H1 (cell line): ENCODE data around the gene LBR. TPM values are rescaled to one million over a fixed set of nuclear protein-coding genes. Genes with fewer than 3 reads are reported as not detected.
"Not testable (repeated sequence)": the region's sequence is repeated elsewhere in the genome, so short reads cannot be mapped to it uniquely, and the experiment has no call there.

Experiments used
- CTCF ChIA-PET: fragments of 300-600 bp; sonication (Branson Sonifier 250); formaldehyde crosslinking; loops from one replicate; lab custom pipeline; 2021; ENCODE audit not compliant: partially characterized antibody; lab: Charles Lee
- POLR2A ChIA-PET: fragments of 300-600 bp; sonication (Branson Sonifier 250); formaldehyde crosslinking; loops from one replicate; lab custom pipeline; 2021; ENCODE audit warnings: inconsistent platforms; ENCODE audit not compliant: partially characterized antibody; lab: Charles Lee
- DNase-seq, 2 experiments: peaks; one replicate each; pipeline versions ENCODE4 v3.0.0 to v3.0.0-alpha.2; 2010 to 2022; ENCODE audit warnings: low spot score in 2 of 2, low read depth in 1 of 2, mixed read lengths in 1 of 2
- FAIRE-seq: peaks from 2 replicates; lab custom pipeline; 2011; peaks lifted over from hg19 to GRCh38; lab: Jason Lieb, UNC
- H2AFZ ChIP-seq: 2 replicates; pipeline ENCODE4 v1.8.1; 2012; ENCODE audit warnings: low read length, inconsistent platforms
- H2AK5ac ChIP-seq: 2 replicates; pipeline ENCODE4 v1.6.1; 2013; ENCODE audit warnings: low read depth, low read length
- H2BK120ac ChIP-seq: replicated peaks from 2 replicates; pipeline ENCODE3; 2013; ENCODE audit warnings: low read depth, low read length, inconsistent platforms
- H2BK12ac ChIP-seq: 2 replicates; pipeline ENCODE4 v1.6.1; 2013; ENCODE audit warnings: low read depth, low read length
- H2BK15ac ChIP-seq: 2 replicates; pipeline ENCODE4 v1.6.1; 2013; ENCODE audit warnings: low read length
- H2BK20ac ChIP-seq: 2 replicates; pipeline ENCODE4 v1.6.1; 2013; ENCODE audit warnings: low read length
- H2BK5ac ChIP-seq: 2 replicates; pipeline ENCODE4 v1.6.1; 2013; ENCODE audit warnings: low read depth, low read length
- H3K14ac ChIP-seq: 2 replicates; pipeline ENCODE4 v1.6.1; 2013; ENCODE audit warnings: inconsistent platforms; ENCODE audit not compliant: insufficient read length
- H3K18ac ChIP-seq: 2 replicates; pipeline ENCODE4 v1.6.1; 2013; ENCODE audit warnings: low read length; ENCODE audit errors: extremely low read depth
- H3K23ac ChIP-seq: 2 replicates; pipeline ENCODE4 v1.6.1; 2013; ENCODE audit warnings: inconsistent platforms; ENCODE audit not compliant: insufficient read length
- H3K23me2 ChIP-seq: 2 replicates; pipeline ENCODE4 v1.6.1; 2013; ENCODE audit warnings: low read depth, low read length
- H3K27ac ChIP-seq: 2 replicates; pipeline ENCODE4 v1.6.1; 2011; ENCODE audit warnings: low read depth, low read length, inconsistent platforms
- H3K27me3 ChIP-seq, 4 experiments: replicated peaks in 1 of 4; 1 replicate in 1 of 4; 2 replicates in 3 of 4; pipeline versions ENCODE4 v1.6.1 to v1.8.1; 2011 to 2013; ENCODE audit warnings: low read length in 3 of 4, mild to moderate bottlenecking in 3 of 4, inconsistent platforms in 2 of 4, mixed read lengths in 2 of 4, moderate library complexity in 1 of 4; ENCODE audit not compliant: control insufficient read depth in 3 of 4, insufficient read depth in 3 of 4; ENCODE audit errors: extremely low read depth in 1 of 4
- H3K36me3 ChIP-seq, 4 experiments: 2 replicates each; pipeline versions ENCODE4 v1.6.1 to v1.8.1; 2011 to 2013; ENCODE audit warnings: mild to moderate bottlenecking in 4 of 4, low read length in 3 of 4, moderate library complexity in 2 of 4, control low read depth in 1 of 4, inconsistent platforms in 1 of 4; ENCODE audit not compliant: insufficient read depth in 4 of 4, control insufficient read depth in 2 of 4
- H3K4ac ChIP-seq: replicated peaks from 2 replicates; pipeline ENCODE3; 2013; ENCODE audit warnings: low read length, low read depth, mixed read lengths, inconsistent platforms; ENCODE audit not compliant: insufficient read length
- H3K4me1 ChIP-seq, 4 experiments: replicated peaks in 1 of 4; 1 replicate in 1 of 4; 2 replicates in 3 of 4; pipeline versions ENCODE4 v1.6.1 to v1.8.1; 2011 to 2013; ENCODE audit warnings: low read length in 3 of 4, inconsistent platforms in 2 of 4, mixed read lengths in 1 of 4; ENCODE audit not compliant: insufficient read depth in 4 of 4, control insufficient read depth in 3 of 4
- H3K4me2 ChIP-seq, 2 experiments: 2 replicates each; pipeline versions ENCODE4 v1.6.1 to v1.8.1; 2011 to 2013; ENCODE audit warnings: low read depth in 2 of 2, low read length in 2 of 2, control low read depth in 1 of 2, inconsistent platforms in 1 of 2, mild to moderate bottlenecking in 1 of 2; ENCODE audit not compliant: insufficient read depth in 1 of 2
- H3K4me3 ChIP-seq, 4 experiments: fragments of 200-600, 300-600 bp in 1 of 4; sonication (generic), shearing (Covaris generic), sonication (Bioruptor Twin) in 1 of 4; 2 replicates each; pipeline versions ENCODE4 v1.5.1 to v1.8.1; 2011 to 2016; ENCODE audit warnings: low read length in 4 of 4, low read depth in 3 of 4, control low read depth in 2 of 4, inconsistent platforms in 2 of 4, mild to moderate bottlenecking in 2 of 4, mixed read lengths in 1 of 4, moderate library complexity in 1 of 4; ENCODE audit not compliant: insufficient read depth in 2 of 4; ENCODE audit errors: extremely low read depth in 1 of 4
- H3K56ac ChIP-seq: replicated peaks from 2 replicates; pipeline ENCODE3; 2013; ENCODE audit warnings: low read depth, mild to moderate bottlenecking, mixed read lengths, low read length, inconsistent platforms; ENCODE audit not compliant: insufficient read length
- H3K79me1 ChIP-seq: 2 replicates; pipeline ENCODE4 v1.6.1; 2013; ENCODE audit warnings: low read depth, low read length, control low read depth
- H3K79me2 ChIP-seq, 2 experiments: 2 replicates each; pipeline versions ENCODE4 v1.6.1 to v1.8.1; 2012 to 2013; ENCODE audit warnings: low read length in 2 of 2, mild to moderate bottlenecking in 2 of 2, inconsistent platforms in 1 of 2; ENCODE audit not compliant: insufficient read depth in 2 of 2, control insufficient read depth in 1 of 2
- H3K9ac ChIP-seq, 4 experiments: replicated peaks in 1 of 4; 1 replicate in 1 of 4; 2 replicates in 3 of 4; pipeline versions ENCODE4 v1.6.1 to v1.8.1; 2011 to 2013; ENCODE audit warnings: low read depth in 3 of 4, low read length in 3 of 4, control low read depth in 2 of 4, mild to moderate bottlenecking in 2 of 4, moderate library complexity in 2 of 4, inconsistent platforms in 1 of 4; ENCODE audit errors: extremely low read depth in 1 of 4
- H3K9me3 ChIP-seq, 2 experiments: 2 replicates each; pipeline versions ENCODE4 v1.6.1 to v1.8.1; 2012 to 2013; ENCODE audit warnings: mild to moderate bottlenecking in 2 of 2, moderate library complexity in 2 of 2, control low read depth in 1 of 2, inconsistent platforms in 1 of 2, low read depth in 1 of 2, low read length in 1 of 2, mixed read lengths in 1 of 2; ENCODE audit not compliant: insufficient read depth in 2 of 2
- H4K20me1 ChIP-seq, 2 experiments: replicated peaks in 1 of 2; 2 replicates each; pipeline versions ENCODE3 to v1.8.1; 2011 to 2013; ENCODE audit warnings: inconsistent platforms in 2 of 2, low read length in 2 of 2, mild to moderate bottlenecking in 1 of 2; ENCODE audit not compliant: insufficient read depth in 2 of 2, control insufficient read depth in 1 of 2
- H4K5ac ChIP-seq: 2 replicates; pipeline ENCODE4 v1.6.1; 2013; ENCODE audit warnings: low read length, low read depth, mixed read lengths, inconsistent platforms; ENCODE audit not compliant: insufficient read length
- H4K8ac ChIP-seq: 2 replicates; pipeline ENCODE4 v1.8.0; 2013; ENCODE audit warnings: mild to moderate bottlenecking, moderate library complexity, low read length, inconsistent platforms; ENCODE audit not compliant: insufficient read depth; ENCODE audit errors: extremely low read depth
- H4K91ac ChIP-seq: replicated peaks from 2 replicates; pipeline ENCODE3; 2013; ENCODE audit warnings: low read length, mixed read lengths, inconsistent platforms; ENCODE audit not compliant: insufficient read length
- WGBS, 2 experiments: shearing (Covaris generic) in 1 of 2; methylation state at CpG; one replicate each; pipeline versions ENCODE4 v1.1.6 to v1.1.7; 2013 to 2015; ENCODE audit warnings: low lambda C conversion rate in 2 of 2, mixed read lengths in 2 of 2, inconsistent platforms in 1 of 2, low coverage in 1 of 2, missing lambda C conversion rate in 1 of 2; ENCODE audit not compliant: insufficient replicate concordance in 2 of 2, insufficient coverage in 1 of 2, insufficient read length in 1 of 2; ENCODE audit errors: extremely low coverage in 1 of 2, missing lambda C conversion rate in 1 of 2; 5-methylcytosine and 5-hydroxymethylcytosine counted together
- polyA plus RNA-seq, 7 experiments: library from polyadenylated mRNA; depleted of rRNA in 3 of 7; stranded (reverse) in 5 of 7; unstranded in 2 of 7; fragments of >200 nt in 5 of 7; fragments of 200-250 nt in 2 of 7; gene quantifications; 1 replicate in 5 of 7; 2 replicates in 1 of 7; 4 replicates in 1 of 7; pipeline versions ENCODE4 v1.2.1 to v1.2.3, GENCODE V29; 2011 to 2013; ENCODE audit warnings: missing spikeins in 2 of 7, mixed read lengths in 2 of 7
- total RNA-seq: library from RNA; stranded (reverse); fragmentation: NEBNext Ultra II Directional; extraction: Animal tissue kit (Norgen Biotek cat#: 25700); gene quantifications from 2 replicates; pipeline ENCODE4 v1.2.1, GENCODE V29; 2021

LBR gene
- total and polyA plus RNA-seq, 2 of the 8 experiments (the other 6 are each of a cell fraction or from before 2014, with no cell fraction given) = 32.1 to 89.8 TPM

DNA sequence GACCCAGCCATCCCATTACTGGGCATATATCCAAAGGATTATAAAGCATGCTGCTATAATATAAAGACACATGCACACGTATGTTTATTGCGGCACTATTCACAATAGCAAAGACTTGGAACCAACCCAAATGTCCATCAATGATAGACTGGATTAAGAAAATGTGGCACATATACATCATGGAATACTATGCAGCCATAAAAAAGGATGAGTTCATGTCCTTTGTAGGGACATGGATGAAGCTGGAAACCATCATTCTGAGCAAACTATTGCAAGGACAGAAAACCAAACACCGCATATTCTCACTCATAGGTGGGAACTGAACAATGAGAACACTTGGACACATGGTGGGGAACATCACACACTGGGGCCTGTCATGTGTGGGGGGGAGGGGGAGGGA is 41.0 kb downstream of the LBR start:
- H3K18ac ChIP-seq, H4K8ac ChIP-seq, DNase-seq, H3K9me3 ChIP-seq, H3K36me3 ChIP-seq, H4K91ac ChIP-seq, H3K4me2 ChIP-seq, H2BK120ac ChIP-seq, H3K9ac ChIP-seq, H3K27ac ChIP-seq, H4K20me1 ChIP-seq, H2BK15ac ChIP-seq, H3K23ac ChIP-seq, H2BK5ac ChIP-seq, H3K56ac ChIP-seq, H2BK20ac ChIP-seq, H2AFZ ChIP-seq, H3K4me3 ChIP-seq, H3K79me1 ChIP-seq, H3K79me2 ChIP-seq, H3K14ac ChIP-seq, POLR2A ChIA-PET, FAIRE-seq, H4K5ac ChIP-seq, H2AK5ac ChIP-seq, H2BK12ac ChIP-seq, H3K4me1 ChIP-seq, H3K4ac ChIP-seq, H3K27me3 ChIP-seq, CTCF ChIA-PET, H3K23me2 ChIP-seq: not testable (repeated sequence)
- WGBS, 2 experiments = 94% methylated on average over 3 of the region's 3 CpGs; no CpG with 5 or more reads in 1 of the 2 experiments
